Glutamatergic neuron (in vitro differentiated cells): ENCODE data around the gene LCP1. TPM values are rescaled to one million over a fixed set of nuclear protein-coding genes. Genes with fewer than 3 reads are reported as not detected.

Experiments
- DNase-seq: peaks from one replicate; pipeline ENCODE4 v3.0.0; 2022
- H3K27ac Mint-ChIP-seq: one replicate; pipeline ENCODE4 v1.8.0; 2020; ENCODE audit warnings: mild to moderate bottlenecking, mixed read lengths, inconsistent platforms; ENCODE audit not compliant: unreplicated experiment
- H3K27me3 Mint-ChIP-seq: one replicate; pipeline ENCODE4 v1.8.0; 2020; ENCODE audit warnings: mild to moderate bottlenecking, moderate library complexity, mixed read lengths, inconsistent platforms; ENCODE audit not compliant: unreplicated experiment
- H3K36me3 Mint-ChIP-seq: one replicate; pipeline ENCODE4 v1.8.0; 2020; ENCODE audit warnings: mild to moderate bottlenecking, mixed read lengths, inconsistent platforms; ENCODE audit not compliant: unreplicated experiment
- H3K4me1 Mint-ChIP-seq: one replicate; pipeline ENCODE4 v1.8.0; 2020; ENCODE audit warnings: mild to moderate bottlenecking, low read depth, mixed read lengths, inconsistent platforms; ENCODE audit not compliant: unreplicated experiment
- H3K4me3 Mint-ChIP-seq: one replicate; pipeline ENCODE4 v1.8.0; 2020; ENCODE audit warnings: mild to moderate bottlenecking, mixed read lengths, inconsistent platforms; ENCODE audit not compliant: unreplicated experiment
- H3K9me3 Mint-ChIP-seq: one replicate; pipeline ENCODE4 v1.8.0; 2020; ENCODE audit warnings: mild to moderate bottlenecking, moderate library complexity, mixed read lengths, inconsistent platforms; ENCODE audit not compliant: unreplicated experiment
- total RNA-seq: library from RNA; stranded (reverse); fragmentation: NEBNext Ultra II Directional; extraction: Animal tissue kit (Norgen Biotek cat#: 25700); gene quantifications from one replicate; pipeline ENCODE4 v1.2.1, GENCODE V29; 2021; ENCODE audit not compliant: unreplicated experiment
- TF ChIP-seq, protein P1 (sequence below): fragments of 200-600 bp; sonication (generic); IDR thresholded peaks from one replicate; pipeline ENCODE4 v1.5.0; 2021; ENCODE audit not compliant: partially characterized antibody, unreplicated experiment

Gene LCP1
- total RNA-seq, 1 donor from 2014 or later: 0.71 TPM

GRCh38 chr13:46178143-46178542 lies 3.8 kb downstream of the LCP1 start:
- Mint-ChIP-seq H3K9me3 (peaks cover 4% of the 10 kb centered on the region), H3K4me1 (peaks cover 8% of the 10 kb centered on the region), H3K4me3 (no peak overlapping the region), H3K36me3 (no peaks in the 10 kb centered on the region), H3K27ac (no peak overlapping the region), H3K27me3 (no peaks in the 10 kb centered on the region)
- TF ChIP-seq, protein P1, sequence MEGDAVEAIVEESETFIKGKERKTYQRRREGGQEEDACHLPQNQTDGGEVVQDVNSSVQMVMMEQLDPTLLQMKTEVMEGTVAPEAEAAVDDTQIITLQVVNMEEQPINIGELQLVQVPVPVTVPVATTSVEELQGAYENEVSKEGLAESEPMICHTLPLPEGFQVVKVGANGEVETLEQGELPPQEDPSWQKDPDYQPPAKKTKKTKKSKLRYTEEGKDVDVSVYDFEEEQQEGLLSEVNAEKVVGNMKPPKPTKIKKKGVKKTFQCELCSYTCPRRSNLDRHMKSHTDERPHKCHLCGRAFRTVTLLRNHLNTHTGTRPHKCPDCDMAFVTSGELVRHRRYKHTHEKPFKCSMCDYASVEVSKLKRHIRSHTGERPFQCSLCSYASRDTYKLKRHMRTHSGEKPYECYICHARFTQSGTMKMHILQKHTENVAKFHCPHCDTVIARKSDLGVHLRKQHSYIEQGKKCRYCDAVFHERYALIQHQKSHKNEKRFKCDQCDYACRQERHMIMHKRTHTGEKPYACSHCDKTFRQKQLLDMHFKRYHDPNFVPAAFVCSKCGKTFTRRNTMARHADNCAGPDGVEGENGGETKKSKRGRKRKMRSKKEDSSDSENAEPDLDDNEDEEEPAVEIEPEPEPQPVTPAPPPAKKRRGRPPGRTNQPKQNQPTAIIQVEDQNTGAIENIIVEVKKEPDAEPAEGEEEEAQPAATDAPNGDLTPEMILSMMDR: no peak
- no peak for DNase-seq

DNA sequence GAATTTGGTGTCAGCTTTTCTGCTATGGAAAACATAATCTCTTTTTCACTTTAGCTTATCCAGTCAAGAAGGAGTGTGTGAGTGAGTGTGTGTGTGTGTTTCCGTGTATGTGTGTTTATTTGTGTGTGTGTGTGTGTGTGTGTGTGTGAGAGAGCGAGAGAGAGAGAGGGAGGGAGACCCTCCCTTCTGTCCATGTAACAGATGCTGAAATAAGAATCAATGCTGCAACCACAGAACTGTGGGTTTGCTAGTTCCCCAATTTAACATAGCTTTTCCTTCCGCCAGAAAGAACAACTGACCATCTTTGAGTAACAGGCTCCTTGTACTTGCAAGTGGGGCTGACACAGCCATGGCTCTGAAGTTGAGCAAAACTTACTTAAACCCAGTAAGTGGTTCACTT lies 5.2 kb downstream of the LCP1 start:
- Mint-ChIP-seq H3K27ac (peak overlapping the region; percentile 41), H3K4me3 (peak overlapping the region; percentile 44), H3K27me3 (no peaks in the 10 kb centered on the region), H3K36me3 (no peaks in the 10 kb centered on the region), H3K9me3 (peaks cover 4% of the 10 kb centered on the region), H3K4me1 (peaks cover 8% of the 10 kb centered on the region)
- DNase-seq: no peak
- TF ChIP-seq, protein P1: no peak

DNA sequence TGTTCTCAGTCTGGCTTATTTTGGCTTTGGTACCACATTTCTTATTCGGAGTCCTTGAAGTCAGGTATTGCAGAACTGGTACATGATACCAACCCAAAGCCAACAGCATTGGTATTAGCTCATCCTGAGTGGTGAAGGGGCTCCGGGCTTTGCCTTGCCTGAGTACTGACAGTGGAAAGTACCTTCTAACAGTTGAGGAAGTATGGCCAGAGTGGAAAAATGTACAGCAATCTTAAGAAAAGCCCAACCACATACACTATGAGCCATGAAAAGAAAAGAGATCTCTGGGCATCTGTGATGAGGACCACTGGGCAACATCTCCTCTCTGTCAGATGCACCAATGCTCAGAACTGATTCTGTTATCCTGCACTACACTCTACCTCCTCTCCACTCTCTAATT lies 8.3 kb downstream of the LCP1 start:
- TF ChIP-seq, protein P1: no peak
- Mint-ChIP-seq H3K4me1 (peaks cover 12% of the 10 kb centered on the region), H3K36me3 (no peaks in the 10 kb centered on the region), H3K27ac (no peak overlapping the region), H3K27me3 (peaks cover 3% of the 10 kb centered on the region), H3K4me3 (no peak overlapping the region), H3K9me3 (peaks cover 4% of the 10 kb centered on the region)
- no peak for DNase-seq

GRCh38 chr13:46172531-46172991 lies 9.4 kb downstream of the LCP1 start:
- no peak overlapping the region for H3K4me3 Mint-ChIP-seq
- H3K36me3 Mint-ChIP-seq: no peaks in the 10 kb centered on the region
- no peak for DNase-seq
- peaks cover 3% of the 10 kb centered on the region for H3K27me3 Mint-ChIP-seq
- TF ChIP-seq, protein P1: no peak
- no peak overlapping the region for H3K27ac Mint-ChIP-seq
- H3K9me3 Mint-ChIP-seq: peaks cover 4% of the 10 kb centered on the region
- H3K4me1 Mint-ChIP-seq: peaks cover 12% of the 10 kb centered on the region

GRCh38 chr13:46171739-46172138 lies 10.2 kb downstream of the LCP1 start:
- Mint-ChIP-seq H3K4me1 (peaks cover 8% of the 10 kb centered on the region), H3K4me3 (no peak overlapping the region), H3K27me3 (peaks cover 3% of the 10 kb centered on the region), H3K36me3 (no peaks in the 10 kb centered on the region), H3K9me3 (peaks cover 2% of the 10 kb centered on the region), H3K27ac (no peak overlapping the region)
- TF ChIP-seq, protein P1: no peak
- DNase-seq: no peak
